Ramos (cell line): ENCODE data around the gene UBE2E1.

ENCODE experiments used
- in situ Hi-C: fragments of 300-500 bp; cut with MboI; formaldehyde crosslinking; loops from one replicate; pipeline ENCODE4 v1.14.3; 2022; ENCODE audit warnings: low sequenced_read_pairs; ENCODE audit not compliant: unreplicated experiment

UBE2E1 gene

GRCh38 chr3:23805633-23806533 is at the start of gene UBE2E1:
Gene UBE2E1 (plus strand): TSS chr3:23805955. CDS start chr3:23807270, 1,315 bp downstream.
- in situ Hi-C loops = no loop called here

GRCh38 chr3:23756206-23756840 is 49.4 kb upstream of the UBE2E1 start:
- in situ Hi-C loops = no loop called here

- in situ Hi-C loops = no loop called here
These were observed 47.4 kb upstream of the UBE2E1 start for GRCh38 chr3:23758253-23758838.

GRCh38 chr3:23760325-23760724 is 45.4 kb upstream of the UBE2E1 start:
- in situ Hi-C loops = no loop called here

GRCh38 chr3:23760871-23761373 is 44.8 kb upstream of the UBE2E1 start:
- in situ Hi-C loops = no loop called here

- in situ Hi-C loops = no loop called here
These were observed 44.3 kb upstream of the UBE2E1 start for GRCh38 chr3:23761440-23761896.

GRCh38 chr3:23762214-23762613 is 43.5 kb upstream of the UBE2E1 start:
- in situ Hi-C loops = no loop called here

GRCh38 chr3:23762759-23763477 is 42.8 kb upstream of the UBE2E1 start:
- in situ Hi-C loops = no loop called here

- in situ Hi-C loops = no loop called here
These were observed 41.3 kb upstream of the UBE2E1 start for GRCh38 chr3:23764407-23764806.

GRCh38 chr3:23767546-23767945 is 38.2 kb upstream of the UBE2E1 start:
- in situ Hi-C loops = no loop called here

GRCh38 chr3:23775254-23775909 is 30.4 kb upstream of the UBE2E1 start:
- in situ Hi-C loops = no loop called here

GRCh38 chr3:23776352-23776891 is 29.3 kb upstream of the UBE2E1 start:
- in situ Hi-C loops = no loop called here

GRCh38 chr3:23778446-23778845 is 27.3 kb upstream of the UBE2E1 start:
- in situ Hi-C loops = no loop called here

- in situ Hi-C loops = no loop called here
These were observed 25.9 kb upstream of the UBE2E1 start for GRCh38 chr3:23779841-23780240.

- in situ Hi-C loops = no loop called here
These were observed 24.7 kb upstream of the UBE2E1 start for GRCh38 chr3:23781051-23781450.

- in situ Hi-C loops = no loop called here
These were observed 23.9 kb upstream of the UBE2E1 start for GRCh38 chr3:23781871-23782270.

- in situ Hi-C loops = no loop called here
These were observed 20.6 kb upstream of the UBE2E1 start for GRCh38 chr3:23785097-23785645.

- in situ Hi-C loops = no loop called here
These were observed 19.9 kb upstream of the UBE2E1 start for GRCh38 chr3:23785882-23786281.

- in situ Hi-C loops = no loop called here
These were observed 14.1 kb upstream of the UBE2E1 start for GRCh38 chr3:23791678-23792077.
